ENCODE results near the gene AVPR2. TPM values are rescaled to one million over a fixed set of nuclear protein-coding genes. Genes with fewer than 3 reads are reported as not detected.

AVPR2 gene
- total RNA-seq, 1 donor from 2014 or later: 4.8 TPM

DNA sequence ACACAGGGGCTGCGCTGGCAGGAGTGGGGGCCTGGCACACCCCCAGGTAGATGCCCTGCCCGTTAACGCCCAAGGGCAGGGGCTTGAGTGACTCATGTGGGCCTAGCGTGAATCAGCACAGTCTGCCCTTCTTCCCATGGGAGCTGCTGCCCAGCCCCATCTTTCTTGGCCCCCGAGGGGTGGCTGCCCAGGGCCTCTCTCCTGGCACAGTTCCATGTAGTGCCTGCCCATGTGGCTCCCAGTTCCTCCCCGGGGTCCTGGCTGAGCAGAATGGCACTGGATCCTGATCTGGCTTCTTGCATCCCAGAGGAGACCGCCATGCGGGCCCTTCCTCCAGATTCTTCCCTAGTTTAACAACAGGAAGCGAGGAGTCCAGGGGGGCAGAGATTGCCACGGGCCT is 2.1 kb upstream of the AVPR2 start:
- no peak overlapping the region for H3K4me3 ChIP-seq
- DNase-seq (ENCODE audit: low spot score in 2 of 2): no peak

DNA sequence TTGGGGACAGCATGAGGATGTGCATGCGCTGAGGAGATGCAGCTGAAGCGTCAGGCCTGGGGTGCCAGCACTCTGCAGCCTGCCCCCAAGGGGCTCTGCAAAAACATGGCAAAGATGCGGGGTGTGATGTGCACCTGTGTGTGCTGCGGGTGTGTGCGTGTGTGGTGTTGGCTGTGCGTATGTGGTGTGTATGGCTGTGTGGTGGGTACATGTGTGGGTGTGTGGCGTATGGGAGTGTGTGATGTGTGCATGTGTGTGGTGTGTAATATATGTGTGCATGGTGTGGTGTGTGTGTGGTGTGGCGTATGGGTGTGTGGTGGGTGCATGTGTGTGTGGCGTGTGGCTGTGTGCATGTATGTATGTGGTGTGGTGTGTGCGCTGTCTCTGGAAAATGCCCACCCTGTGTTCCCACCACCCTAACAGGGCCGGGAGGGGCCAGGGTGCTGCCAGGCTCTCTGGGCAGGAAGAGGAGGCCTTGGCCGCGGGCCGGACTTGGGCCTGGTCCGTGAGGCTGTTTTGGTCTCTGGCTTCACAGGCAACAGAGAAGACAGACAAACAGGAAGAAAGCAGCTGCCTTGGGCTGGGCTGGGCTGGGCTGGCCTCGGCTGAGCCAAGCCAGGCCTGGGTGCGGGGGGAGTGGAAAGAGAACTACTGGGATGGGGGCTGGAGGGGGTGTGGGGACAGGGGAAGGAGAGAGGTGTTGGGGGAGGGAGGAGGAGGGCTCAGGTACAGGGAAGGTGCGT is 1.1 kb upstream of the AVPR2 start:
- no peak overlapping the region for H3K4me3 ChIP-seq
- TF ChIP-seq, protein P1, sequence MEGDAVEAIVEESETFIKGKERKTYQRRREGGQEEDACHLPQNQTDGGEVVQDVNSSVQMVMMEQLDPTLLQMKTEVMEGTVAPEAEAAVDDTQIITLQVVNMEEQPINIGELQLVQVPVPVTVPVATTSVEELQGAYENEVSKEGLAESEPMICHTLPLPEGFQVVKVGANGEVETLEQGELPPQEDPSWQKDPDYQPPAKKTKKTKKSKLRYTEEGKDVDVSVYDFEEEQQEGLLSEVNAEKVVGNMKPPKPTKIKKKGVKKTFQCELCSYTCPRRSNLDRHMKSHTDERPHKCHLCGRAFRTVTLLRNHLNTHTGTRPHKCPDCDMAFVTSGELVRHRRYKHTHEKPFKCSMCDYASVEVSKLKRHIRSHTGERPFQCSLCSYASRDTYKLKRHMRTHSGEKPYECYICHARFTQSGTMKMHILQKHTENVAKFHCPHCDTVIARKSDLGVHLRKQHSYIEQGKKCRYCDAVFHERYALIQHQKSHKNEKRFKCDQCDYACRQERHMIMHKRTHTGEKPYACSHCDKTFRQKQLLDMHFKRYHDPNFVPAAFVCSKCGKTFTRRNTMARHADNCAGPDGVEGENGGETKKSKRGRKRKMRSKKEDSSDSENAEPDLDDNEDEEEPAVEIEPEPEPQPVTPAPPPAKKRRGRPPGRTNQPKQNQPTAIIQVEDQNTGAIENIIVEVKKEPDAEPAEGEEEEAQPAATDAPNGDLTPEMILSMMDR (IDR thresholded peaks at IDR 0.05): no peak
- intact Hi-C loops (cut with DNase I): no loop called here

More for the DNA sequence above, 2.1 kb upstream of the AVPR2 start:
- Histone ChIP-seq H3K9me3 (no peaks in the 10 kb centered on the region), H3K36me3 (no peaks in the 10 kb centered on the region), H3K4me1 (no peaks in the 10 kb centered on the region), H3K27ac (no peak overlapping the region), H3K27me3 (no peaks in the 10 kb centered on the region)
- intact Hi-C loops (cut with DNase I): no loop called here
- TF ChIP-seq, protein P1 (IDR thresholded peaks at IDR 0.05): no peak

DNA sequence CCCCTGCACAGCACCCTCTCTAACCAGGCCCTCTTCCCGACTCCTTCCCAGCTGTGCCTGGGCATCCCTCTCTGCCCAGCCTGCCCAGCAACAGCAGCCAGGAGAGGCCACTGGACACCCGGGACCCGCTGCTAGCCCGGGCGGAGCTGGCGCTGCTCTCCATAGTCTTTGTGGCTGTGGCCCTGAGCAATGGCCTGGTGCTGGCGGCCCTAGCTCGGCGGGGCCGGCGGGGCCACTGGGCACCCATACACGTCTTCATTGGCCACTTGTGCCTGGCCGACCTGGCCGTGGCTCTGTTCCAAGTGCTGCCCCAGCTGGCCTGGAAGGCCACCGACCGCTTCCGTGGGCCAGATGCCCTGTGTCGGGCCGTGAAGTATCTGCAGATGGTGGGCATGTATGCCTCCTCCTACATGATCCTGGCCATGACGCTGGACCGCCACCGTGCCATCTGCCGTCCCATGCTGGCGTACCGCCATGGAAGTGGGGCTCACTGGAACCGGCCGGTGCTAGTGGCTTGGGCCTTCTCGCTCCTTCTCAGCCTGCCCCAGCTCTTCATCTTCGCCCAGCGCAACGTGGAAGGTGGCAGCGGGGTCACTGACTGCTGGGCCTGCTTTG is 1.1 kb downstream of the AVPR2 start:
- no peaks in the 10 kb centered on the region for H3K27me3 ChIP-seq
- H3K9me3 ChIP-seq: no peaks in the 10 kb centered on the region
- no peak for DNase-seq (ENCODE audit: low spot score in 2 of 2)
- TF ChIP-seq, protein P1 (IDR thresholded peaks at IDR 0.05): no peak
- intact Hi-C loops (cut with DNase I): no loop called here
- no peaks in the 10 kb centered on the region for H3K36me3 ChIP-seq
- H3K4me3 ChIP-seq: no peak overlapping the region
- no peak overlapping the region for H3K27ac ChIP-seq
- no peaks in the 10 kb centered on the region for H3K4me1 ChIP-seq

More for the DNA sequence above, 1.1 kb upstream of the AVPR2 start:
- no peaks in the 10 kb centered on the region for H3K36me3 ChIP-seq
- no peaks in the 10 kb centered on the region for H3K4me1 ChIP-seq
- H3K27me3 ChIP-seq: no peaks in the 10 kb centered on the region
- no peaks in the 10 kb centered on the region for H3K9me3 ChIP-seq
- H3K27ac ChIP-seq: no peak overlapping the region
- DNase-seq (ENCODE audit: low spot score in 2 of 2): no peak

DNA sequence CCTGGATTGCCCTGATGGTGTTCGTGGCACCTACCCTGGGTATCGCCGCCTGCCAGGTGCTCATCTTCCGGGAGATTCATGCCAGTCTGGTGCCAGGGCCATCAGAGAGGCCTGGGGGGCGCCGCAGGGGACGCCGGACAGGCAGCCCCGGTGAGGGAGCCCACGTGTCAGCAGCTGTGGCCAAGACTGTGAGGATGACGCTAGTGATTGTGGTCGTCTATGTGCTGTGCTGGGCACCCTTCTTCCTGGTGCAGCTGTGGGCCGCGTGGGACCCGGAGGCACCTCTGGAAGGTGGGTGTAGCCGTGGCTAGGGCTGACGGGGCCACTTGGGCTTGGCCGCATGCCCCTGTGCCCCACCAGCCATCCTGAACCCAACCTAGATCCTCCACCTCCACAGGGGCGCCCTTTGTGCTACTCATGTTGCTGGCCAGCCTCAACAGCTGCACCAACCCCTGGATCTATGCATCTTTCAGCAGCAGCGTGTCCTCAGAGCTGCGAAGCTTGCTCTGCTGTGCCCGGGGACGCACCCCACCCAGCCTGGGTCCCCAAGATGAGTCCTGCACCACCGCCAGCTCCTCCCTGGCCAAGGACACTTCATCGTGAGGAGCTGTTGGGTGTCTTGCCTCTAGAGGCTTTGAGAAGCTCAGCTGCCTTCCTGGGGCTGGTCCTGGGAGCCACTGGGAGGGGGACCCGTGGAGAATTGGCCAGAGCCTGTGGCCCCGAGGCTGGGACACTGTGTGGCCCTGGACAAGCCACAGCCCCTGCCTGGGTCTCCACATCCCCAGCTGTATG is 1.8 kb downstream of the AVPR2 start:
- H3K4me3 ChIP-seq: no peak overlapping the region
- no peaks in the 10 kb centered on the region for H3K36me3 ChIP-seq
- TF ChIP-seq, protein P1 (IDR thresholded peaks at IDR 0.05): no peak
- H3K4me1 ChIP-seq: no peaks in the 10 kb centered on the region
- no peaks in the 10 kb centered on the region for H3K27me3 ChIP-seq
- intact Hi-C loops (cut with DNase I): no loop called here
- no peaks in the 10 kb centered on the region for H3K9me3 ChIP-seq
- DNase-seq (ENCODE audit: low spot score in 2 of 2): no peak
- no peak overlapping the region for H3K27ac ChIP-seq

DNA sequence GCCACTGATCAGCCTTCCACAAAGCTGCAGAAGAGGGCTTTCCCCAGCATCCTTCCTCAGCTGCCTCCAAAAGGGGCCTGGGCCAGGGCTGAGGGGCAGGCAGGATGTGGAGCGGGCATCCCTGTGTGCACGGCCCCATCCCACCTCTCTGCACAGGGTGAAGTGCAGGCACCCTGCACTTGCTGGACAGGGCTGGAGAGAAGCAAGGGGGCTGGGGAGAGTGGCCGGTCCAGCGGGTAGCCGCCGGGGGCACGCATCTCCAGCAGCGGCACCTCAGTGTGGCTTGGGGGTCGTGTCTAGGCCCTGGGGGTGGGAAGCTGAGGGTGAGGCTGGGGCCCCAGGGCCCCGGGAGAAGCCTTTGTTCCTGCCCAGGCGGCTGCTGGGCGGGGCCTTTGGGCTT is 3.0 kb downstream of the AVPR2 start:
- intact Hi-C loops (cut with DNase I): no loop called here
- TF ChIP-seq, protein P1 (IDR thresholded peaks at IDR 0.05): no peak
- no peak for DNase-seq (ENCODE audit: low spot score in 2 of 2)
- H3K9me3 ChIP-seq: no peaks in the 10 kb centered on the region
- H3K27ac ChIP-seq: no peak overlapping the region
- H3K36me3 ChIP-seq: no peaks in the 10 kb centered on the region
- H3K27me3 ChIP-seq: no peaks in the 10 kb centered on the region
- no peak overlapping the region for H3K4me3 ChIP-seq
- H3K4me1 ChIP-seq: no peaks in the 10 kb centered on the region
